Measurements from ENCODE around the gene GNAS.

The GNAS gene

GRCh38 chr20:58883241-58883691, 30.8 kb downstream of the GNAS start:
- no peak for DNase-seq

DNA sequence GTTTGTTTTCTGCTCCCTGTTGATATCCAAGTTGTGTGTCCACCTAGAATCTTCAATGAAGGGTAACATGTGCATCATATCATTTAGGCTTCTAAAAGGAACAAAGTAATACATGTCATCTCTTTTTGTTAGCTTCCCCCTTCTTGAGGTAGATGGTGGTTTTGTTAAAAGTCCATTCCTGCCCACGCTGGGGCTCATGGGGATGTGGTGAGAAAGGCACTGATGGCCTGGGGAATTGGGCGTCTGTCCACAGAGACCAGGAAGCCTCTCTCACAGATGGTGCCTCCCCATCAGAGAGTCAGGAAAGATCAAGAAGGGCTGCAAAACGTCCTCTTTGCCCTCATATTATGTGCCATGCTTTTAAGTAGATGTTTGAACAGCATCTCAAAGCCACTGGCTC, 32.5 kb downstream of the GNAS start:
- no peak for DNase-seq

DNA sequence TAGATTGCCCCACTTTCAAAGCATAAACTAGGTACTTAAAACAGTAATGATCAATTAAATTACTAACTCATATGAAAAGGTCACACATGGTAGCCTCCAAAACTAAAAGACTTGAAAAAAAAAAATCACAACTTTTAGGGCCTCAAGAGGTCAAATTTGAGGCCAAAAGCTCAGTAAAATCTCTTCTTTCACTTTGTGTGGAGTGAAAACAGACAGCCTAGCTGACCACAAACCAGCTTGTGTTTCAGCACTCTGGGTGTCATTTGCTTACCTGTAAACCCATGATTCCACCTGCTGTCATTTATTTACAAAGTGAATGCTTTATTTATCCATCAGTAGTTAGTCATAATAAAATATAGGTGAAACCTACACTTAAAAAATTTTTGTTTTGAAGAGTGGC, 34.0 kb downstream of the GNAS start:
- DNase-seq = no peak

DNA sequence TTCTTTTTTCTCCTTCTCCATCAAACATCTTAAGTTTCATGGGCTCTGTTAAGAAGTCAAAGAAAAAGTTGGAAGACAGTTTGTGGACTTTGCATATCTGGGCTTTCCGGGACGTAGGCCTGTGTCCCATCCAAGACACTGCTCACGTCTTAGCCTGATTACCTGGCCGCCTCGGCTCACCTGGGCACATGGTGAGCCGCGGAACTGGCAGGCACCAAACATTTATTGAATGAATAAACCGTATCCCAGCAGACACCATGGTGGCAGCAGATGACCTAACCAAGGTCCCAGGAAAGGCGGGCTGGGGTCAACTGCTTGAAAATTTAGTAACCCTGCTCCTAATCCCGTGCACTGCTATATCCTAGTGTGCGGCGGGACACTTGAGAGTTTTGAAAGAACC, 35.6 kb downstream of the GNAS start:
- DNase-seq = no peak

DNA sequence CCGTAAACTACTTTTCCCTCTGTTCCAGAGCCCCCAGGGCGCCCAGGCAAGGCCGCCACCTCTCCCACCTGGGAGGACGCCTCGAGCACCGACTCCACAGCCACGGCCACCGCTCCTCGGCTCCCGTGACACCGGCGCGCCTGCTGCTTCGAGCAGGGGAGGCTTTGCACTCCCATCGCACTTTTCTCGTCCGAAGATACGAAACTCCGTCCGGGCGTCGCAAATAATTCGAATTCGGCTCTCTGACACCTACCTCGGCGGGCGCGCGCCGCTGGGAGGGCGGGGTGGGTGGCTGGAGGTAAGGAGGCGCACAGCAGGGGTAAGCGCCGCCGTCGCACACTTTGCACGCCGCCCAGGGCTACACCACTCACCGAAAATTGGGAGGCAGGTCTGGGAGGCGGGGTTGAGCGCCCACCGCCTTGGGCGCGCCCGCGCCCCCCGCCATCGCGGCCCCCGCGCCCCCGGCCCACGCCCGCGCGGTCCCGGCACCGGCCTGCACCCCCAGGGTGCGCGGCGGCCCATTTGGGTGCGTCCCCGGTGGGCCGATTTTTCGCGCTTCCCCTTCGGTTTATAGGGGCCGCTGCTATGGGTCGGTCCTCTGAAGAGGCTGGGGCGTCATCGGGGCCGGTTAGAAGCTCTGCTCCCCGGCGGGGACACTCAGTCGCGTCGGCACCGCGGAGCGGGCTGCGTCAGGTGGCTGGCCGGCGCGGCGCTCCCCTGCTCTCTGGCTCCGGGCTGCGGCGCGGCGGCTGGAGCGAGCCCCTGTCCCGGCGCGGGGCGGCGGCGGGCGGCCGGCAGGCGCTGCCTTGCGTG, 36.2 kb downstream of the GNAS start:
- DNase-seq = peak; percentile 44

GRCh38 chr20:58889334-58889760, 36.8 kb downstream of the GNAS start:
- DNase-seq = no peak

GRCh38 chr20:58889798-58890517, 37.4 kb downstream of the GNAS start:
- no peak for DNase-seq

DNA sequence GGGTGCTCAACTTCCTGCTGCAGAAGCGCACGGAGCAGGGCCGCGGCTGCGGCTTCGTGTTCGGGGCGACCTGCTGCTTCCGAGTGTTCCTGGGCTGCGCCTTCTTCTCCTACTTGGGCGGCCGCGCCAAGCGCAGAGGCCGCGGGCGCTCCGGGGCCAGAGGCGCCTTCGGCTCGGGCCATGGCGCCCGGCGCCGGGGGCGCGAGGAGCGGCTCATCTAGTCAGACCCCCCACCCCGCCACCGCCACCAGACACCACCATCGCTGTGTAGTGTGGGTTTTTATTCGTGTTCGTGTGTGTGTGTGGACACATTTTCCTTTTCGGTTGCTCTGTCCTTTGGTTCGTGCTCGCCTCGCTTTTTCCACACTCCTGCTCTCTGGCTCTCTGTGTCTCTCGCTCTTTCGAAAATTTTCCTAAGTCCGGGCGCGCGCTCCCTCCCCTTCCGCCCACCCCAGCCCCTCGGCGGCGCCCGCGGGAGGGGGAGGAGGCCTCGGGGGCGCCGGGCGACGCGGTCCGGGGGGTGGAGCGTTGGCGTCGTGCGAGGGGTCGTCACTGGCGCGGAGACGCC, 38.1 kb downstream of the GNAS start:
- DNase-seq = peak; percentile 43

- DNase-seq = no peak
Observed at GRCh38 chr20:58891086-58891717, 38.7 kb downstream of the GNAS start.

DNA sequence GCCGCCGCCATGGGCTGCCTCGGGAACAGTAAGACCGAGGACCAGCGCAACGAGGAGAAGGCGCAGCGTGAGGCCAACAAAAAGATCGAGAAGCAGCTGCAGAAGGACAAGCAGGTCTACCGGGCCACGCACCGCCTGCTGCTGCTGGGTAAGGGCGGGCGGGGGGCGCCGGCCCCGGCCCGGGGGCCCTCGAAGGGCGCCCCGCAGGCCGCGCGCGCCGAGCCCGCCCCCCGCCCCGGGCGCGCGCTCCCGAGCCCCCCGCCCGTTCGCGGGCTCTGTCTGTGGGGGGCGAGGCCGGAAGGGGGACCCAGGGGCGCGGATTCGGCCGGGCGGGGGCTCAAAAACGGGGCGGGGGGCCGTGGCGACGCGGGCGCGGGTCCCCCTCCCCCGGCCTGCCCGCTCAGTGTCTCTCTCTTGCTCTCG, 39.2 kb downstream of the GNAS start:
- no peak for DNase-seq

DNA sequence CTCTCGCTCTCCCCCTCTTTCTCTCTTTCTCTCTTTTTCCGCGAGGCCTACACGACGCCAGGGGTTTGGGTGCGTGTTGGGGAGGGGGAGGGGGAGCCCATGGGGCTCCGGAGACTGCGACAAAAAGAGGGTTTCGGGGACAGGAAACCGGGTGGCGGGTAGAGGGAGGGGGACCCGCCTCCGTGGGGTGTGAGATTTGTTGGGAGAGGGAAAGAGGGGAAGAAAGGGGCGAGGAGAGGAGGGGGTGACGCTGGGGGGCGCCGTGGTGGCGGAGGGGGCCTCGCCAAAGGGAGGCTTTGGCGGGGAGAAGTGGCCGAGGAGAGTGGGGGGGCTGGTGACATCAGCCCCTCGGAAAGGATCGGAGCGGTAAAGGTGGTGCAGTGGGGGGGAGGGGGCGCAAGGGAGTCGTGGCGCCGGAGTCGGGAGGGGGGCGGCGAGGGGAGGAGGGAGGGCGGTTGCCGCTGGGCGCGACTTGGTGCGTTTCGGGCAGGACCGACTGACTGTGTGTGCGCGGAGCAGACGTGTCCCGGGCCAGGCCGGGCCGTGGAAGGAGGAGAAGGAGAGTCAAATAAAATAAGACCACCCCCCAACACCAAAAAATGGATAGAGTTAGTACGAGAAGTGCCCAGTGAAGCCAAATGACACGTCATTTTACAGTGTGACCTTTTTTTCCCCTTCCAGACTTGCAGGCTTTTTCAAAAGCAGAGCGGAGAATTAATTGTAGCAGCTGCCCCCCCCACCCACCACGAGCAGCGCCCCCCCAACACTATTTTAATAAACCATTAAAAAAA, 39.8 kb downstream of the GNAS start:
- no peak for DNase-seq

GRCh38 chr20:58892932-58893224, 40.4 kb downstream of the GNAS start:
- DNase-seq = no peak

GRCh38 chr20:58893355-58894120, 41.0 kb downstream of the GNAS start:
- DNase-seq = no peak

GRCh38 chr20:58894652-58895447, 42.3 kb downstream of the GNAS start:
- no peak for DNase-seq

GRCh38 chr20:58895448-58896180, 43.1 kb downstream of the GNAS start:
- DNase-seq = no peak

GRCh38 chr20:58896820-58897219, 44.3 kb downstream of the GNAS start:
- DNase-seq = no peak

GRCh38 chr20:58897488-58897887, 45.0 kb downstream of the GNAS start:
- no peak for DNase-seq

GRCh38 chr20:58898629-58899408, 46.3 kb downstream of the GNAS start:
- DNase-seq = no peak

- no peak for DNase-seq
Observed at GRCh38 chr20:58899512-58899911, 47.0 kb downstream of the GNAS start.

DNA sequence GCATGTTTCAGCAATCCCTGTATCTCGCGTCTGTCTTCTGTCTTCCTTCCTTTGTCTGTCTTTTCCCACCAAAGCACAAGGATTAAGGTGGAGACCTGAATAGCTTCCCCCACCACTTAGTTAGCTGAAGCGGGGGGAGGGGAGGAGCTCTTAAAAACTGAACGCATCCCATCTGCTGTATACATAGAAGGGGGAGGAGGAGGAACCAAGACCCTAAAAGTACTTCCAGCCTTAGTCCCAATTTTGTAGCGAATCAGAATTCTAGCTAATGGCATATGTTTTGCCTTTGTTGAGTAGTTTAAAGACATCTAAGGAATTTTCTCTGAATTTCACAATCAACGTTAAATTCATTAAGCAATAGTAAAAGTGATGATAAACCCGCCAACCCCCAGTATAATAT, 47.9 kb downstream of the GNAS start:
- DNase-seq = no peak
